ENCODE data around the gene ISM1.

Gene ISM1

DNA sequence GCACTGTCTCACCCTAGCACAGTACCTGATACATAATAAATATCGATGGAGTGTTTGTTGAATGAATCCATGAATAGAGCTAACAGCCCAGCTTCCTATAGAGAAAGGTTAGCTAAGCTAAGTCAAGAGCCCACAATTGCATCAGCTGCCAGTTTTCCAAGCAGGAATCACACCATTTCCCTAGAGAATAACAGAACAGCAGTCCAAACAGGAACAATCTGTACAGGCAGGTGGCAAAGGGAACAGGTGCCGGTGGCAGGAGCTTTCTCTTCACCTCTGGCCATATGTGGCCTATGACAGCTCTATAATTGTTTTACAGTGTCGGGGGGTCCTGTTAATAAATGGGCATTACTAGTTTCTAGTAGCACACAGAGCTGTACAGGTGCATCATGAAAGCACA is 38.8 kb downstream of the ISM1 start:
- DNase-seq: no peak

DNA sequence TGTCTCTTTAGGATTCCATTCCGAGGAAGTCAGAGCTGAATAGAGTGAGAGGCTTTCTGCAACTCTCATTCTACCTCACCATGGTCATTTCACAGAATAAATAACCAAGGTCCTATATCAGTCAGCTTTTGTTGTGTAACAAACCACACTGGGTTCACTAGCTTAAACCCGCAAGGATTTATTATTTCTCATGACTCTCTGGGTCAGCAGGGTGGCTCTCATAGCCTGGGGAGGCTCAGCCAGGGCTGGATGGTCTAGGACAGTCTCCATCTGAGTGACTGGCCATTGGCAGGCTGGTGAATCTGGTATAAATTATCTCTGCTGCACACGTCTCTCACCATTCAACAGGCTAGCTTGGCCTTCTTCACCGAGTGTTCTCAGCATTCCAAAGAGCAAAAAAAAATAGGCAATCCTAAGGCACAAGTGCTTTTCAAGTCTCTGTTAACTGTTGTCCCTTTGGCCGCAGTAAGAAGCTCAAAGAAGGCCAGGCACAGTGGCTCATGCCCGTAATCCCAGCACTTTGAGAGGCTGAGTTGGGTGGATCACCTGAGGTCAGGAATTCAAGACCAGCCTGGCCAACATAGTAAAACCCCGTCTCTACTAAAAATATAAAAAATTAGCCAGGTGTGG is 39.7 kb downstream of the ISM1 start:
- no peak for DNase-seq

DNA sequence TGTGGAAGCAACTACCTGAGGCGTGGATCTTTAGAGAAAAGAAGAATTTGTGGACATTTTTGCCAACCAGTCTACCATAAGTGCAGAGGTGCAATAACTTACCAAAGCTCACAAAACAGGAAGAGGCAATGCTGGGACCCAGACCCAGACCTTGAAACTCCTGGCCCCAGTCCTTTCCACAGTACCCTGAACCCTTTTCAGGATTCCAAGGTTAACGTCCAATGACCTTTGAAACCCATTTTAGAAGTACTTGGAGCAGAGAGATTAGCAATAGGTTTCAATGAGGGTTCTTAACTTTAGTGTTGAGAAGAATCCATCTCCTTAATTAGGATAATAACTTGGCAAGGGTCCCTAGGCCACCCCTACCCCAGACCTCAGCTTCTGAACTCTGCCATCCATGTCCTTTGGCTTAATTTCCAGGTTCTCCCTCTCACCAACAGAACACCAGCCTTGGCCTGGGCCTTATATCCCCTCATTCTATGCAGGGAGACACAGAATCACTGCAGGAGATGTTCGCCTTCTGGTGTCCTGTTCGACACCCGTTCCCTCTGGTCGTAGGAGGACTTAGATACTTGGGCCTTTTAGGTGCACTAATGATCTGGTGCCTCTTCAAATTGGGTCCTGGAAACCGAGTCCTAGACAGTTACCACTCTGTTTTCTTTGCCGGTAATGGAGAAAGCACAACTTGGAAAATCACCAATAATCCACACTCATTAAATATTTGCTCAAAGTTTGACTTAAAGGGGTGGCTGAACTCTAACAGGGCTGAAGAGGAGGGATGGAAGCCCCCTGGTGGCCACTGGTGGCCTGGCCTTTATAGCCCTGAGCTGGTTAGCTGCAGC is 40.6 kb downstream of the ISM1 start:
- DNase-seq: peak; percentile 69

DNA sequence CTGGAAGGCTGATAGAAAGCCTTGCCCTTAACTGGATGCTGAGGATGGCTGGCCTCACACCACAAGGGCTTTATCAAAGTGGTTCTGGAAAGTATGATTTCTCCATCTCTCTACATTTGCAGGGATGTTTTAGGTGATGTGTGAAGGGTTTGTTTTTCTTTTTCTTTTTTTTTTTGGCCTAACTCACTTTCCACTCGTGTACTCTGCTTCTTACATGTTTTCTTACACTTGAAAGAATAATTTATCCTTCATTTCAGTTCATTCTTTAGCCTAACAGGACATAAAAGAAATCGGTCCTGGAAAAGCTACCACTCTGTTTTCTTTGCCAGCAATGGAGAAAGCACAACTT is 41.2 kb downstream of the ISM1 start:
- DNase-seq: no peak

DNA sequence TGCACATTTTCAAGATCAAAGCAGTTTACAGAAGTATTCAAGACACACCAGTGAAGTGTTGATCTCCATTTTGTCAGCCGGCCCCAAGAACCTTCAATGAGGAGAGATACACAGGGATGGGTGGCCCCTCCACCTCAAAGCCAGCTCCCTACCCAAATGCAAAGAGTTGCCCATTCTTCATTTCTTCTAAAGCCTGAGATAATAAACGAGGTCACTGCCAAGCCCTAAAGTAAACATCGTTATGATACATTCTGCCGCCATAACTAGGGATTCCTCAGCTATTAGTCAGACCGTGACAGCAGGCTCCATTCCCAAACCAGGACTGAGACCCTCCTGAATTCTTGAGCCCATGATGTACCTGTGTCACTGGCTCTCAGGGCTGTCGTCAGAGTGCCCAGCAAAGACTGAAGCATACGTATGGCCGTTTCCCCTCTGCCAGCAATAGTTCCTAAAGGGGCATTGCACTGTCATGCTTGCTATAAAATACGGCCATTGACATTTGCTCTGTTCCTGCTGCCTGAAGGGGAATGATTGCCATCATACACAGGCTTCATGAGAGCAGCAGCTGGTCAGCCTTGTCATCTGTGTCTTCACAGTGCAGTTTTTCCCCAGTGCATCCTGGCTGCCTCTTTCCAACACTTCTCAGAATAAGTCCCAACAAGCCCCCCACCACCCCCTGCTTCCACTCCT is 41.7 kb downstream of the ISM1 start:
- DNase-seq: no peak

DNA sequence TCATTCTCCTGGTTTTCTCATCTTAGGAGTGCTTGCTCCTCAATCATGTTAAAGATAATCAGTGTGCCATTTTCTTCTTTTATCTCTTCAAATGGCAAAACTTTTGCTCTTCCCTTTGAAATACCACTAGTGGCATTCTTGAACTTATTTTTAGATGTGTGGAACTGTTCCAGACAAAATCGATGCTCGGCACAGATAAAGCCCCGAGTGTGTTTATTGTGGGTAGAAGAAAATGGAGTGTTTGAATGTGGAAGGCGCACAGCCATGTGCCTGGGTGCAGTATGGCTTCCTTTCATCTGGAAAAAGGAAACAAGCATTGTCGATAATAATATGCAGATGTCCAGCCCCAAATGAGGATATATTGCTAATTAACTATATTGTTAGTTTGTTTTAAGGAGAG is 42.4 kb downstream of the ISM1 start:
- DNase-seq: no peak

DNA sequence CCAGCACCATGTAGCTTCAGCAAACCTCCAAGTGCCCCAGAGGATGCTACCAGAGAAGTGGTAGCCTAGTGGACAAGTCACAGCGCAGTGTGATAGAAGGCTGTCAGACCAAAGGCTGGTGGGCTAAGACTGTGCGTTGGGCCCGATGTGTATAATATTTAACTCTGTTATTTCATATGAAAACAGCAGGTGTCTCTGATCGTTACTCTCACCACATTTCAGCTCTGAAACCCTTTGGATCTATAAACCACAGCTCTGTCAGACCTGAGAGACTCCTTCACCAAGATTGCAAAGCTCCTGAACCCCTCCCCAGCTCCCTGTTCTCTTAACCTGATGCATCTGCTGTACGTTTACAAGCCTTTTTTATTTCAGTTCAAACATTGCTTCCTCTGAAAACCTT is 43.8 kb downstream of the ISM1 start:
- DNase-seq: no peak

DNA sequence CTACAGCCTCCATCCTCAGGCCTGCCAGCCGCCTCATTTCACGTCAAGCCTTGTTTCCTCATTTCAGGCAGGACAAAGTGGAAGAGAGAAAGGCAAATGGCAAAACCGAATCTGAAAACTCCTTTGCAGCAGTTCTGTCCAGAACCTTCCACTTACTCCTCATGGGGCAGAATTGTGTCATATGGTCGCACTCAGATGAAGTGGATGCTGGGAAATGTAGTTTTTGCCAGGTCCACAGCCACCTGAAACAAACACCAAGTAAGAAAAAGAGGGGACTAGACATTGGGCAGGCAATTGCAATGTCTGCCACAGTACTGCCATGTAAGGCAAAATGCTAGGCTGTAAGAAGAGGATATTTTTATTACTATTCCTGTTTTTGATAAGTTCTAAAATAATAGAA is 44.9 kb downstream of the ISM1 start:
- no peak for DNase-seq

DNA sequence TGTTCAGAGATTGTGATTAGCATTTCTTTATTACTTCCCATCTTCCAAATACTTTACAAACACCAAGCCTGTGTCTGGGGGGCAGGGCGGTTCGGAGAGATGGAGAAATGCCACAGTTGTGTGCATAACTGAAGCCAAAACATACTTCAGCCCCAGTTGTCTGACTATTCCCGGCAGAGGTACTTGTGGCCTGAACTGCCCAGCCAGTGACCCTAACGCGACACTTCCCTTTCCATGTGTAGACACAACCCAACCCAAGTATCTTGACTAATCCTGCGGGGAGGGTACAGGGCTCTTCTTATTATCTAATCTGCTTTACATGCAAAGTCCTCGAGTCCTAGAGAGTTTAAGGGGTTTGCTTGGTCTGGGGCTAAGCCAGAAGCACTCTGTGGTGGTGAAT is 46.2 kb downstream of the ISM1 start:
- no peak for DNase-seq

DNA sequence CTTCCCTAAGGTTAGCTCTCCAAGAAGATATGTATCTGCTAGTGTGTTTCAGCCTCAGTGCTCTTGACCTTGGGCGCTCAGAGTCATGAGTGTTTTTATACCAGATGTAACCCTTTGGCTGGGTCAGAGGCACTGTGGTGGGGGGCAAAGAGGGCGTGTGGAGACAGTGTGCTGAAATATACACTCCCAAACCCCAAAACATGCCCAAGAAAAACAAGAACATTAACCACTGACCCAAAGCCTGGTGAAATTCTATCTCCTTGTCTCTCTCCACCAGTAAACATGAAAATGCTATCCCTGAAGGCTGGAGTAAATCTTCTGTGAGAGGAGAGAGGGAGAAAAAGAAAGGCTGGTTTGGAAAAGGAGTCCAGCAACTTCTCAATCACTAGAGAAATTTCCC is 47.9 kb downstream of the ISM1 start:
- DNase-seq: no peak

DNA sequence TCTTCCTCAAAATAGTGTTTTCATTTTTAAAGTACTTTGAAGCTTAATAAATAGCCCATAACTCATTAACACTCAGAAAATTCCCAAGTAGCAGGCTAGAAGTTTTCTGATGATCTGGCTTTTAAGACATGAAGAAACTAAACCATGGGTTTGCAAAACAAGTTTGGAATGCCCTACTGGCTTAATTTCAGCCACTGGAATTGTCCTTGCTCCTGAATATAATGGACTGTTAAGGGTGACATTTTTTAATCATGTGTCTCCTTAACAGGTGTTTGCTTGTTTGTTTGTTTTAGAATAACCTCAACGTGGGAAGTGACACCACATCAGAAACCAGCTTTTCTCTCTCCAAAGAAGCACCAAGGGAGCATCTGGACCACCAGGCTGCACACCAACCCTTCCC is 49.1 kb downstream of the ISM1 start:
- no peak for DNase-seq

DNA sequence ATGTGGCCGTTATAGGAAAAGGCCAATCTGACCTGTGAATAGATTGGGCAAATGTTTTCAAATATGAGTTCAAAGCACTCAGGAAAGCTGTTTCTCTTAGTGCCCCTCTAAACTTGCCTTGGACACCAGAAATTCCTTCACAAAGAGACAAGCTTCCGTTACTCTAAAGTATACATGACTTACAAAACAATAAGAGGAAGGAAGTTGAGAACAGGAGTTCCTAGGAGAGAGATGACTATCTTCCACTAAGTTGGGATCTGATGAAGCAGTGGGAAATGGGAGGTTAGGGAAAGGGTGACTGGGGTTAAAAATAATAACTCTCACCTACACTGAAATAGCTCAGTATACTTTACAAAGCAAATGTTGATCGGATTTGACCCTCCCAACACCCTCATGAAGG is 50.0 kb downstream of the ISM1 start:
- no peak for DNase-seq

DNA sequence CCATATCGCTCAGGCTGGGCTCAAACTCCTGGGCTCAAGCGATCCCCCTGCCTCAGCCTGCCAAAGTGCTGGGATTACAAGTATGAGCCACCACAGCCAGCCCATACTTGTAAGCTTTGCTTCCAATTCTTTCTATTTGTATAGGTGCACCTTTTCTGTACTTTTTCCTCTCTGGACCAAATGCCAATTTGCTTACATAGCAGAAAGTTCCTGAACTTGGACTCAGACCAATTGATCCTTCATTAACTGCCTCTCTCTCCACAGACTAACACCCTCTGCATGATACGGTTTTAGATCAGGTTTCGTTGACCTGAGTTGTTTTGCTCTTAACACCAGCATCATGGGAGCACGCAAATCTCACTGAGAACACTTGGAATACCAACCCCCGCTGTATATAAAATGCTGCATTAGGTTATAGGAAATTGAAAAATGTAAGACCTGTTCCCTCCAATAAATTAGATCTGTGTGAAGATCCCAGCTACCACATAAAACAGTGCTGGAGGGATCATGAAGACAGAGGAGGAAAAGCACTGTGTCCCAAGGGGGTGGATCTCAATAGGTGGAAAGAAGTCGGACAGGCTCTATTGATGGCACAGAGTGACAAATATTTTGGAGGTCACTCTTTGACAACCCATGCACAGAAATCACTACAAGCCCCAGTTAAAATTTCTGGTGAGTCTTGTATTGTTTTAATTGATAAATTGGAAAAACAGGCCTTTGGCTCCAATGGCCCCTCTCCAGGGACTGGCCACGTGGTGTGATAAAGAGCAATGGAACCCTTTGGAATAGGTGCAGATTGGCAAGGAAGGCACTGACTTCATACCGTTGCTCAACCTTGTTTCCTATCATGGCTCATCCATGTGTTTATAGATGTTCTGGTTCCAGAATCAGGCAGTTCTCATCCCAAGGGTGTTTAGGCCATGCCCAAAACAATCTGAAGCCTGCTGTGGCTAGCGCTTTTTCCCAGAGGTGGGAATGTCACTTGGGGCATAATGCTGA is 51.2 kb downstream of the ISM1 start:
- no peak for DNase-seq

DNA sequence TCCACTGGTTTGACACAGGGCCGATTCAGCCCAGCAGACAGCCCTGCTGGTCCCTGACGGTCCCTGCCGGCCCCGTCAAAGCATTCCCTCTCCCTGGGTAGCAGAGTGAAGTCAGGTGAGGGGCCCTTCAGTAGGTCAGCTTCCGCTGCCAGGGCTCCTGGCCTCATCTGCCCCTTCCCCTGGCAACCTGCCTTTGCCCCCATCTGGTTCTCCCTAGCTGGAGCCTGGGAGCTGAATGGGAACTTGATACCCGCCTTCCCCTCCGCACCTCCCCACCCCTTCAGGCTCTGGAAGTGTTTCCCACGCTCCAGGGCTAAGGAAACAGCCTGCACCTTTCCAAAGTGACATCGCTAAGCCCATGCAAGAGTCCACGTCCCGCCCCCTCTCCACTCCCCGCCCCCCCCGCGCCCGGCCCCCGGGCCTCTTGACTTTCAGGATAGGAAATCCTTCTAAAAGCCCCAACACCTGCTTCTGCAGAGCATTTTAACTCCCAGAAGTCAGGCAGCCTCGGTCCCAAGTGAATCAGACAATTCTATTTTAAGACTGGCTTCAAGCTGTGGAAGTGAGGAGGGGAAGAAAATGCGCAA is 53.3 kb downstream of the ISM1 start:
- no peak for DNase-seq

DNA sequence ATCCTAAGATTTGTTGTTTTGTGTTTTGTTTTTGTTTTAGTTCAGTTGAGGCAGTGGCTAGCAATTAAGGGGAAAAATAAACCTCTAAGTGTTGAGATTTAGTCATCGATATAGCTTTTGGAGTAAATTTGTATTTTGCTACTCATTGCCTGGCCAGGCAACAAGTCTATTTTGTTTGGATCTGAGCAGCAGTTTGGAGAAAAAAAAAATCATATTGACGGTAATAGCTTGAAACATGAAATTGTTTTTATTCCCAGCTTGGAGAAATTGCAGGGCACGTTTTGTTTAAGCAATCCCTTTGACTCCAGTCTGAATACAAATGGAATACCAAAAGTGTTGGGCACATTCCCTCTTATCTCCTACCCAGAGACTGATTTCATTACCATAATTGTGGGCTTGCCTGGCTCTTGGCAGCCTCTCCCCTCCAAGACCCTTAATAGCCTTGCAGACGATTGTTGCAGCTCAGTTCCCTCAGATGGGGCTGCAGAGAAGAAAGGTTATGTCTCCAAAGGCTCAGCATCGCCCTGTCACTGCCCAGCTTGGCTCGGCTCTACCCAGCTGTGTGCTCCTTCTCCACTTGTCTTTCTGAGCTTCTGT is 56.0 kb downstream of the ISM1 start:
- no peak for DNase-seq

DNA sequence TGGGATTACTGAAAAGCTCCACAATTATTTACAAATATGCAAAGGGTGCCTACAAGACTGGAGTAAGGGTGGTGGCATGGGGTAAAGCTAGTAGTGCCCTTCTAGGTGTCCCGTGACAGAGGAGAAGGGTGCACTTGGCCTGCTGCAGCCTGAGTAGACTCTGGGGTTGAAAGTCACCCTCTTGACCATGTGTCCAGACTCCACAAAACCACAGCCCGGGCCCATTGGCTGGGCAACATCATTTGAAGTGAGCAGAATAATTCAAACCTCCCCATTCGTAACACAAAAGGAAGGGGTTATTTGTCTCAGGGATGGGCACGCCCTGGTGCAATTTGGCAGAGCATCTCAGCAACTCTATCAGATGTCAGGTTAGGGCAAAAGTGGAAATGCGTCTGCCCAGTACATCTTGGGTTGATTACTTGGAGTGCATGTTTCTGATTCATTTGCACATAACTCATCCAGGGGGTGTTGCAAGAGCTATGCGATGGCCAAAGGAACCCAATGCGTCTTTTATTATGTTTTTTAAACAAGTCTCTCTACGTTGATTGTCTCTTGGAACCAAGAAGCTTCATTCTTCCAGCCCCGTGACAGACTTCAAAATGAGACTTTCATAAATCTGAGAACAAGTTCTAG is 56.7 kb downstream of the ISM1 start:
- no peak for DNase-seq

DNA sequence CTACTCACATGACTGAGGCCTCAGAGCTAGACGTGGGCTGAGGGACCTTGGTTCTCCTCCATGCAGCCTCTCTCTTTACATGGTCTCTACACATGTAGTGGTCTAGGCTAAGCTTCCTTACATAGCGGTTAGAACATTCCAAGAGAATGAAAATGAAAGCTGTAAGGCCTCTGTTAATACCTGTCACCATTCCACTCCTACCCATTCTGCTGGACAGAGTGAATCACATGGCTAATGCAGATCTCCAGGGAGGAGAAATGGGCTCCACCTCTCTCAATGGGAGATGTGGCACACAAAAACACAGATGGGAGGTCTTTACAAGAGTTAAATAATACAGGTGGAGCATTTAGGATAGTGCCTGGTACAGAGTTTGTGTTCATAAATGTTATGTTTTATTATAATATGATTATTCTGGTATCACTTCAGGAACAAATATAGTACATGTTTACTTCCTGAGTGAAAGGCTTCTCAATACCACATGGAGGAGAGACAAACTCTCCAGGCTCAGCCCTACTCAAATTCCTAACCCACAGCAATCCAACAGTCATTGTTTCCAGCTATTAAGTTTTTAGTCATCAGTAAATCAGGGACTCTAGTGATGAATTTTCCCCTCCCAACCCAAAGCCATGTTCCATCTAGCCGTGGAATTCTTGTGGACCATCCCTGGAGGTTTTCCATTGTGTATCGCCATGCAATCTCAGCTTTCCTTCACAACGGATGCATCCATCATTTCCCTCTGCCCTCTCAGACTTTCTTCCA is 57.9 kb downstream of the ISM1 start:
- no peak for DNase-seq

DNA sequence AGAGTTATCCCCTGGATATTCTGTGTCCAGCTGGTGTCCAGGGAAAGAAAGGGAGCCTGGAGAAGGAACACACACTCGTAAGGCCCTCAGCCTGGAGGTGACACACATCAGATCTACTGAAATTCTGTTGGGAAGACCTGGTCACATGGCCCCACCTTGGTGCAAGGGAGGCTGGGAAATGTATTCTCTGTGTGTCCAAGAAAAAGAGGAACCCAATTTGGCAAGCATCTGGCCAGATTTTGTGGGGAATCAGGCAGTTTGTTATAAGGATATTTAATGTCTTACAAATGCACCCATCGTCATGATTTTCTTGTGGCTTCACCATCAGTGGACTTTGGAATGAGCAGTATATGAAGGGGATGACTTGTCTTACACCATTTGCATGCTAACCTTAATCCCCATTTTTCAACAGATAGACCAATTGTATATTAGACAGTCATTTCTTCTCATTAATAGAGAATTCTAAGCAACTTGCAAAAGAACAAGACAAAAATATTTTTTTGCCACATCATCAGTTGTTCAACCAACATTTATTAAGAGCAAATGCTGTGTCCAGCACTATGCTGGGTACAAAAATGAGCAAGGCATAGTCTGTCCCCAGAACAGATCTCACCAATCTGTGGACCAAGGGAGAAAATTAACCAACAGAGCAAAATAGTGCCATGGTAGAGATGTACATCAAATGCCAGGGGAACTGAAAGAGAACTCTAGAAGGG is 59.7 kb downstream of the ISM1 start:
- DNase-seq: no peak

DNA sequence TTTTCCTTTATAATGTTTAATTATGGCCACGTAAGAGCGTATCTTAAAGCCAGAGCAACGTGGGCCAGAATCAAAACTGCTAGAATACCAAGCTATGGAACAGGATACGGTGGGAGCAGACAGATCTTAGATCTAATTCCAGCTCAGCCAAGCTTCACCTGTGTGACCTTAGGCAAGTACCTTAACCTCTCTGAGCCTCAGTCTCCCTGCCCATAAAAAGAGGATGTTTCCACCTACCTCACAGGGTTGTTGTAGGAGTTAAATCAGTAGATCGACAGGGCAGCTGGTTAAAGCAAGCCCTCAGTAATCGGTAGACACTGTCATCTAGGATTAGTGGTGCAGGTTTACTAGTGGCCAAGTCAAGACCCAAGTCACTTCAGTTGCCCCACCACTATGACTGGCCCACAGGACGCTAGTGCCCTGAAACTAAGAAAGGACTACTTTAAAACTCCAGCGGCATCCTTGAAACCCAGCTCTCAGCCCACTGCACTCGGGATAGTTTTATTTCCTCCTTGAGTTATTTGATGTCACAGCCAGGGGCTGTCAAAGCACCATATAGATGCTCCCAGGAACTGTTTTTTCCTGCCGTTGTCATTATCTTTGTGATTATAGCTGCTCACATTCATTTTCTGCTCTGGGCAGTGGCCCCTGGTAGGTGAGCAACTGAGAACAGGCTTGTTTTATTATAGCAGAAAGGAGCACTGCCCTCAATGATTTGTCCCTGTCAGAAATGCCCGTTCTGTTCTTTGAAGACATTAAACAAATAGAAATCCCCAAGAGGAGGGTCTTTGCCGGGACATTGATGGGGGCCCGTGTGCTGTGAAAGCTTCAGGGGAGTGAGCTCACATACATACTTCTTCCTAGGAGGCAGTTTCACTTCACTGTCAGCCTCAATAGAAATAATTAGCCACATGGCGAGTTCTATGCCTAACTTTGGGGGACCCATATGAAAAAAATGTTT is 63.1 kb downstream of the ISM1 start:
- DNase-seq: no peak

Data from activated naive CD4-positive, alpha-beta T cell treated with Interleukin-2 at 50 U/mL for 16 hours (primary cell).